PFSK-1 (cell line): Measurements from ENCODE around the gene ATG2B.

Experiments
- FOXP2 ChIP-seq: optimal IDR thresholded peaks from 2 replicates; pipeline ENCODE3; 2011; ENCODE audit warnings: borderline replicate concordance, control low read depth, inconsistent platforms; ENCODE audit not compliant: insufficient read depth; ENCODE audit errors: extremely low read length, extremely low read depth
- POLR2AphosphoS5 ChIP-seq: IDR thresholded peaks from 2 replicates; pipeline ENCODE4 v1.6.1; 2012; ENCODE audit warnings: low read depth, mild to moderate bottlenecking, control low read depth, low read length, moderate library complexity
- SIN3A ChIP-seq: IDR thresholded peaks from 2 replicates; pipeline ENCODE4 v1.6.1; 2012; ENCODE audit warnings: mild to moderate bottlenecking, low read length, moderate library complexity, borderline replicate concordance; ENCODE audit not compliant: insufficient read depth
- TAF1 ChIP-seq: IDR thresholded peaks from 2 replicates; pipeline ENCODE4 v1.6.1; 2012; ENCODE audit warnings: low read length, control low read depth, borderline replicate concordance; ENCODE audit not compliant: insufficient read depth
- TF ChIP-seq, protein P1 (sequence below), 2 experiments: IDR thresholded peaks; 2 replicates each; pipeline versions ENCODE4 v1.6.1 to v1.8.0; 2011 to 2012; ENCODE audit warnings: low read depth in 2 of 2, low read length in 2 of 2, control low read depth in 1 of 2, inconsistent platforms in 1 of 2, mild to moderate bottlenecking in 1 of 2, moderate library complexity in 1 of 2; ENCODE audit not compliant: insufficient read depth in 1 of 2

Gene ATG2B

DNA sequence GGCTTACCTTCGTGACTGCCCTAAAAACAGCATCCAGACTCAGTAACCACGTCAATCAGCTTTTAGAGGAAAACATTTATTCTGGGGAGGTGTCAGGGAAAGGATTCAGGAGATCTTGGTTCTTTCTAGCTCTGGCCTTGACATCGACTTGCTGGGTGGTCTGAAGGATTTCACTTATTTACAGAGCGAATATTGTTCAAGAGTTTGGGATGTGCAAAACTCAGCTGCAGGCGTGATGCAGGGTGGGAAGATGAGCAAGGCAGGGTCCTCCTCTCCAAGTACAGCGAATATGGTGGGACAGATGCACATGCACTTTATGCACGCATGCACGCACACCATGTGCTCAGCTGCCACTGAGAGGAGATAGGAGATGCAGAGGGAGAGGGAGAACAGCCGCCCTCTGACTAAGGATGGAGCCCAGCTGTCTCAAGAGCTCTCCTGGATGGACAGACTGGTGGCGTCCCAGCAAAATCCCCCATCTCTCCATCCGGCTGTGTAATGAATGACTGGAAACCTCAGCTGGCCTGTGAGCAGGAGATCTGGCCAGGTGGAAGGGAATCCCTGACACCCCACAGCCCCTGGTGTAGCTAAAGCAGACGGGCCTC, 131.5 kb downstream of the ATG2B start:
- TF ChIP-seq FOXP2 = no peak
- TF ChIP-seq, protein P1, sequence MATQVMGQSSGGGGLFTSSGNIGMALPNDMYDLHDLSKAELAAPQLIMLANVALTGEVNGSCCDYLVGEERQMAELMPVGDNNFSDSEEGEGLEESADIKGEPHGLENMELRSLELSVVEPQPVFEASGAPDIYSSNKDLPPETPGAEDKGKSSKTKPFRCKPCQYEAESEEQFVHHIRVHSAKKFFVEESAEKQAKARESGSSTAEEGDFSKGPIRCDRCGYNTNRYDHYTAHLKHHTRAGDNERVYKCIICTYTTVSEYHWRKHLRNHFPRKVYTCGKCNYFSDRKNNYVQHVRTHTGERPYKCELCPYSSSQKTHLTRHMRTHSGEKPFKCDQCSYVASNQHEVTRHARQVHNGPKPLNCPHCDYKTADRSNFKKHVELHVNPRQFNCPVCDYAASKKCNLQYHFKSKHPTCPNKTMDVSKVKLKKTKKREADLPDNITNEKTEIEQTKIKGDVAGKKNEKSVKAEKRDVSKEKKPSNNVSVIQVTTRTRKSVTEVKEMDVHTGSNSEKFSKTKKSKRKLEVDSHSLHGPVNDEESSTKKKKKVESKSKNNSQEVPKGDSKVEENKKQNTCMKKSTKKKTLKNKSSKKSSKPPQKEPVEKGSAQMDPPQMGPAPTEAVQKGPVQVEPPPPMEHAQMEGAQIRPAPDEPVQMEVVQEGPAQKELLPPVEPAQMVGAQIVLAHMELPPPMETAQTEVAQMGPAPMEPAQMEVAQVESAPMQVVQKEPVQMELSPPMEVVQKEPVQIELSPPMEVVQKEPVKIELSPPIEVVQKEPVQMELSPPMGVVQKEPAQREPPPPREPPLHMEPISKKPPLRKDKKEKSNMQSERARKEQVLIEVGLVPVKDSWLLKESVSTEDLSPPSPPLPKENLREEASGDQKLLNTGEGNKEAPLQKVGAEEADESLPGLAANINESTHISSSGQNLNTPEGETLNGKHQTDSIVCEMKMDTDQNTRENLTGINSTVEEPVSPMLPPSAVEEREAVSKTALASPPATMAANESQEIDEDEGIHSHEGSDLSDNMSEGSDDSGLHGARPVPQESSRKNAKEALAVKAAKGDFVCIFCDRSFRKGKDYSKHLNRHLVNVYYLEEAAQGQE (IDR thresholded peaks at IDR 0.05; ENCODE audit: insufficient read depth in 1 of 2, low read depth in 2 of 2, low read length in 2 of 2) = no peak
- TF ChIP-seq SIN3A = no peak

DNA sequence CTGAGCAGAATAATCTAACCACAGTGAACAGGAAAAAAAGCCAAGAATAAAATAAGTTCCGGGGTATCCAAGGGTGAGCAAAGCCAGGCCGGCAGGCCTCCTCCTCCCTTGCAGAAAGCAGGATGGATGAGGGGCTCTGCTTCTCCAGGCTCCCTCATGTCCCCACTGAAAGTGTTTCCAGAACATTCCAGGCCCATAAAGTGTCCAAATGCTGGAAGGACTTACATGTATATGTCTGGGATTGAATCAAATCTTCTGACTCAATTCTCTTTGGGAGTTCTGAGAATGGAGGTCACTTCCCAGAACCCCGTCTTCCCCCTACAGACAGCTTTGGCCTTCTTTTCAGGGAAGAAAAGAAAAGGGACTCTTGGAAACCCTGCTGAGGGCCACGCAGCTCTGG, 132.1 kb downstream of the ATG2B start:
- TF ChIP-seq FOXP2 (no peak), SIN3A (no peak), TAF1 (no peak), POLR2AphosphoS5 (no peak)
- TF ChIP-seq, protein P1 (IDR thresholded peaks at IDR 0.05; ENCODE audit: insufficient read depth in 1 of 2, low read depth in 2 of 2, low read length in 2 of 2) = no peak

- TF ChIP-seq SIN3A (no peak), TAF1 (no peak), POLR2AphosphoS5 (no peak), FOXP2 (no peak)
- TF ChIP-seq, protein P1 (IDR thresholded peaks at IDR 0.05; ENCODE audit: insufficient read depth in 1 of 2, low read depth in 2 of 2, low read length in 2 of 2) = no peak
Observed at GRCh38 chr14:96229315-96229714, 133.8 kb downstream of the ATG2B start.
